Tibial artery (tissue), 4 donors: Measurements from ENCODE around the gene SLC5A12.

Source experiments
- DNase-seq, 2 donors: peaks; one replicate each; pipeline ENCODE4 v3.0.0-alpha.2; 2019
- H3K27ac ChIP-seq, 2 donors: fragments of 200-600 bp; sonication (generic) in 1 of 2; 1 replicate in 1 of 2; 2 replicates in 1 of 2; pipeline ENCODE4 v1.5.1; 2018 to 2019; ENCODE audit warnings: mild to moderate bottlenecking in 1 of 2
- H3K27me3 ChIP-seq, 2 donors: fragments of 200-600 bp; sonication (generic) in 1 of 2; one replicate each; pipeline versions ENCODE4 v1.5.1 to v1.6.0; 2016 to 2019
- H3K36me3 ChIP-seq, 3 donors: fragments of 200-600 bp; sonication (generic) in 2 of 3; one replicate each; pipeline ENCODE4 v1.5.1; 2016 to 2019; ENCODE audit warnings: mild to moderate bottlenecking in 2 of 3
- H3K4me1 ChIP-seq, 4 donors: fragments of 200-600 bp; sonication (generic) in 2 of 4; 1 replicate in 3 of 4; 2 replicates in 1 of 4; pipeline ENCODE4 v1.5.1; 2016 to 2019
- H3K4me3 ChIP-seq, 2 donors: fragments of 200-600 bp; sonication (generic) in 1 of 2; 1 replicate in 1 of 2; 2 replicates in 1 of 2; pipeline ENCODE4 v1.5.1; 2018 to 2019; ENCODE audit warnings: mild to moderate bottlenecking in 2 of 2
- H3K9me3 ChIP-seq, 3 donors: fragments of 200-600 bp; sonication (generic) in 1 of 3; one replicate each; pipeline ENCODE4 v1.5.1; 2016 to 2019
- CTCF ChIP-seq, 2 experiments: fragments of 200-600 bp in 1 of 2; fragments of 450-650 bp in 1 of 2; IDR thresholded peaks; one replicate each; pipeline ENCODE4 v1.5.1; 2017 to 2019; ENCODE audit warnings: antibody characterized with exemption in 2 of 2, mild to moderate bottlenecking in 1 of 2, moderate library complexity in 1 of 2
- intact Hi-C: fragments of 100-400 bp; cut with DNase I; formaldehyde crosslinking; loops from one replicate; pipeline ENCODE4 v1.15.0; 2023; ENCODE audit warnings: low total_unique reads

Gene SLC5A12, protein sequence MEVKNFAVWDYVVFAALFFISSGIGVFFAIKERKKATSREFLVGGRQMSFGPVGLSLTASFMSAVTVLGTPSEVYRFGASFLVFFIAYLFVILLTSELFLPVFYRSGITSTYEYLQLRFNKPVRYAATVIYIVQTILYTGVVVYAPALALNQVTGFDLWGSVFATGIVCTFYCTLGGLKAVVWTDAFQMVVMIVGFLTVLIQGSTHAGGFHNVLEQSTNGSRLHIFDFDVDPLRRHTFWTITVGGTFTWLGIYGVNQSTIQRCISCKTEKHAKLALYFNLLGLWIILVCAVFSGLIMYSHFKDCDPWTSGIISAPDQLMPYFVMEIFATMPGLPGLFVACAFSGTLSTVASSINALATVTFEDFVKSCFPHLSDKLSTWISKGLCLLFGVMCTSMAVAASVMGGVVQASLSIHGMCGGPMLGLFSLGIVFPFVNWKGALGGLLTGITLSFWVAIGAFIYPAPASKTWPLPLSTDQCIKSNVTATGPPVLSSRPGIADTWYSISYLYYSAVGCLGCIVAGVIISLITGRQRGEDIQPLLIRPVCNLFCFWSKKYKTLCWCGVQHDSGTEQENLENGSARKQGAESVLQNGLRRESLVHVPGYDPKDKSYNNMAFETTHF

GRCh38 chr11:26721948-26722475 is at the start of gene SLC5A12:
TSS of gene SLC5A12 (minus strand) at chr11:26722060. CDS start at chr11:26721714, 346 bp downstream.
- no peak within 1 kb of the TSS for H3K4me3 ChIP-seq
- TF ChIP-seq CTCF (IDR thresholded peaks at IDR 0.05), result no peak
- H3K9me3 ChIP-seq, result no peaks in the 10 kb centered on the region
- intact Hi-C loops, result no loop called here
- no peak within 1 kb of the TSS for H3K27ac ChIP-seq
- H3K36me3 ChIP-seq, result no peaks in the 10 kb centered on the region
- H3K27me3 ChIP-seq, result no peaks in the 10 kb centered on the region
- DNase-seq, result no peak
- H3K4me1 ChIP-seq, result no peaks in the 10 kb centered on the region

DNA sequence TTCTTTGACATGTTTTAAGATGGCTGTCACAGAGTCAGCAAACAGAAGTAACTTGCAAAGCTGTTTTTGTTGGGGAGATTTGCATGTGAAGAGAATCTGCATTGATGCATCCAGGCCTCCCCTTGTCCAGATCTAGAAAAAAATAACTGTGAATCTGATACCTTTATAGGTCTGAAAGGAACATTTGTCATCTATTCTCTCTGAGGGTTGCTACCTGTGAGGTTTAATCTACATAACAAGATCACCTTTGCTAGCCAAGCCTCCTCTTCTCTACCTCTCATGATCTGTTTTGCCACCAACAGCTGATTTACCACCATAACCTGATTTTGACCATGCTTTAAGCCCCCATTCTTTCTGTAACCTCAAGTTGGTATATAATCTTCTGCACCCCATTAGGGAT is 47.2 kb upstream of the SLC5A12 start:
- no peaks in the 10 kb centered on the region for H3K36me3 ChIP-seq
- intact Hi-C loops, result loop anchor here (10.0 kb wide), 1 partner anchor 236 kb away; no protein-coding TSS in a partner anchor
- H3K4me1 ChIP-seq, result no peaks in the 10 kb centered on the region
- H3K27me3 ChIP-seq, result no peaks in the 10 kb centered on the region
- no peak overlapping the region for H3K27ac ChIP-seq
- no peak overlapping the region for H3K4me3 ChIP-seq
- no peak for TF ChIP-seq CTCF (IDR thresholded peaks at IDR 0.05)
- no peak for DNase-seq
- H3K9me3 ChIP-seq, result peaks cover 0 to 3% (median 0%) of the 10 kb centered on the region in 3 donors

- Histone ChIP-seq H3K9me3 (peaks cover 0 to 3% (median 0%) of the 10 kb centered on the region in 3 donors), H3K4me3 (no peak overlapping the region), H3K4me1 (no peaks in the 10 kb centered on the region), H3K27ac (no peak overlapping the region), H3K36me3 (no peaks in the 10 kb centered on the region), H3K27me3 (no peaks in the 10 kb centered on the region)
- TF ChIP-seq CTCF (IDR thresholded peaks at IDR 0.05), result no peak
- intact Hi-C loops, result loop anchor here (10.0 kb wide), 1 partner anchor 238 kb away; no protein-coding TSS in a partner anchor
- no peak for DNase-seq
Measured at GRCh38 chr11:26767060-26767459, 45.2 kb upstream of the SLC5A12 start.

- intact Hi-C loops, result loop anchor here (10.0 kb wide), 1 partner anchor 239 kb away; no protein-coding TSS in a partner anchor
- H3K27me3 ChIP-seq, result no peaks in the 10 kb centered on the region
- TF ChIP-seq CTCF (IDR thresholded peaks at IDR 0.05), result no peak
Measured at GRCh38 chr11:26765323-26765722, 43.5 kb upstream of the SLC5A12 start.

GRCh38 chr11:26764825-26765224 is 43.0 kb upstream of the SLC5A12 start:
- Histone ChIP-seq H3K4me3 (no peak overlapping the region), H3K27me3 (no peaks in the 10 kb centered on the region), H3K9me3 (peaks cover 0 to 3% (median 0%) of the 10 kb centered on the region in 3 donors), H3K27ac (no peak overlapping the region), H3K36me3 (no peaks in the 10 kb centered on the region), H3K4me1 (no peaks in the 10 kb centered on the region)
- no peak for TF ChIP-seq CTCF (IDR thresholded peaks at IDR 0.05)
- DNase-seq, result no peak
- intact Hi-C loops, result loop anchor here (10.0 kb wide), 1 partner anchor 240 kb away; no protein-coding TSS in a partner anchor

More at GRCh38 chr11:26765323-26765722, 43.5 kb upstream of the SLC5A12 start:
- Histone ChIP-seq H3K9me3 (peaks cover 0 to 3% (median 0%) of the 10 kb centered on the region in 3 donors), H3K36me3 (no peaks in the 10 kb centered on the region), H3K4me3 (no peak overlapping the region), H3K27ac (no peak overlapping the region), H3K4me1 (no peaks in the 10 kb centered on the region)
- no peak for DNase-seq
